Thymus (tissue), 11 donors: ENCODE measurements around the gene KLHDC2. TPM values are rescaled to one million over a fixed set of nuclear protein-coding genes. Genes with fewer than 3 reads are reported as not detected.
"Not testable (repeated sequence)": the region's sequence is repeated elsewhere in the genome, so short reads cannot be mapped to it uniquely, and the experiment has no call there.

ENCODE experiments used
- DNase-seq, 9 donors: peaks; one replicate each; pipeline ENCODE4 v3.0.0-alpha.2; 2013; ENCODE audit warnings: low spot score in 9 of 9, low read depth in 6 of 9, missing footprints in 1 of 9
- H3K27ac ChIP-seq, 2 donors: one replicate each; pipeline ENCODE4 v1.5.1; 2013; ENCODE audit warnings: control low read depth in 1 of 2, low read depth in 1 of 2, low read length in 1 of 2, mild to moderate bottlenecking in 1 of 2, moderate library complexity in 1 of 2
- H3K27me3 ChIP-seq, 2 donors: one replicate each; pipeline ENCODE4 v1.5.1; 2013; ENCODE audit warnings: low read length in 1 of 2; ENCODE audit not compliant: control insufficient read depth in 2 of 2, insufficient read depth in 1 of 2
- H3K36me3 ChIP-seq, 2 donors: one replicate each; pipeline ENCODE4 v1.5.1; 2013; ENCODE audit warnings: low read length in 1 of 2, mild to moderate bottlenecking in 1 of 2, moderate library complexity in 1 of 2; ENCODE audit not compliant: control insufficient read depth in 2 of 2, insufficient read depth in 2 of 2
- H3K4me1 ChIP-seq, 2 donors: one replicate each; pipeline ENCODE4 v1.5.1; 2013; ENCODE audit warnings: low read length in 2 of 2; ENCODE audit not compliant: control insufficient read depth in 2 of 2, insufficient read depth in 2 of 2
- H3K4me3 ChIP-seq, 2 donors: one replicate each; pipeline ENCODE4 v1.5.1; 2013; ENCODE audit warnings: low read length in 2 of 2, control low read depth in 1 of 2, mild to moderate bottlenecking in 1 of 2
- H3K9me3 ChIP-seq, 2 donors: one replicate each; pipeline ENCODE4 v1.5.1; 2013; ENCODE audit warnings: low read length in 1 of 2, mild to moderate bottlenecking in 1 of 2; ENCODE audit not compliant: control insufficient read depth in 2 of 2, insufficient read depth in 1 of 2
- WGBS: extraction: QIAGEN DNeasy Blood & Tissue Kit; methylation state at CpG from one replicate; pipeline ENCODE4 v1.1.7; 2013; 5-methylcytosine and 5-hydroxymethylcytosine counted together
- polyA plus RNA-seq: library from polyadenylated mRNA; stranded (reverse); fragments of 200-250 nt; gene quantifications from one replicate; pipeline ENCODE4 v1.2.3, GENCODE V29; 2013
- total RNA-seq: library from RNA; stranded (reverse); fragments of 120-200 nt; gene quantifications from one replicate; pipeline ENCODE4 v1.2.4, GENCODE V29; 2013
- donor health status: healthy.

KLHDC2 gene
- total and polyA plus RNA-seq, 2 donors: 69.4 to 83.3 TPM

- Histone ChIP-seq H3K4me3 (no peak overlapping the region), H3K27me3 (no peaks in the 10 kb centered on the region), H3K9me3 (no peaks in the 10 kb centered on the region), H3K27ac (no peak overlapping the region), H3K4me1 (peaks cover 13 to 20% of the 10 kb centered on the region in 2 donors), H3K36me3 (peaks cover 5 to 22% of the 10 kb centered on the region in 2 donors)
- WGBS: 94% methylated on average over 4 of the region's 4 CpGs
- no peak for DNase-seq
Observed at GRCh38 chr14:49770212-49770817, 2.4 kb downstream of the KLHDC2 start.

DNA sequence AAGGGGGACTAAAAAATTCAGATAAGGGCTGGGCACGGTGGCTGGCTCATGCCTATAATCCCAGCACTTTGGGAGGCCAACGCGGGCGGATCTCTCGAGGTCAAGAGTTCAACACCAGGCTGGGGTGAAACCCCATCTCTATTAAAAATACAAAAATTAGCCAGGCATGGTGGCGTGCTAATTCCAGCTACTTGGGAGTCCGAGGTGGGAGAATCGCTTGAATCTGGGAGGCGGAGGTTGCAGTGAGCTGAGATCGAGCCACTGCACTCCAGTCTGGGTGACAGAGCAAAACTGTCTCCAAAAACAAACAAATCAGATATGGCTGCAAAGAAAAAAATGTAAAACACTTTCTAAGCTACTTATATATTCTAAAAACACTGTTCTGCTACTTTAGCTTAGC lies 3.7 kb downstream of the KLHDC2 start:
- H3K4me3 ChIP-seq, DNase-seq, H3K9me3 ChIP-seq, H3K27ac ChIP-seq, H3K27me3 ChIP-seq: not testable (repeated sequence)
- Histone ChIP-seq H3K4me1 (peaks cover 13 to 19% of the 10 kb centered on the region in 2 donors), H3K36me3 (peaks cover 10 to 29% of the 10 kb centered on the region in 2 donors)
- 98% methylated on average over 10 of the region's 10 CpGs for WGBS

GRCh38 chr14:49774106-49774505 lies 6.2 kb downstream of the KLHDC2 start:
- H3K4me3 ChIP-seq: no peak overlapping the region
- DNase-seq: no peak
- H3K36me3 ChIP-seq: peaks cover 10 to 51% of the 10 kb centered on the region in 2 donors
- no peaks in the 10 kb centered on the region for H3K27me3 ChIP-seq
- no peak overlapping the region for H3K27ac ChIP-seq
- H3K4me1 ChIP-seq: peaks cover 11 to 13% of the 10 kb centered on the region in 2 donors
- no peaks in the 10 kb centered on the region for H3K9me3 ChIP-seq
- 100% methylated on average over 1 of the region's 1 CpG for WGBS

DNA sequence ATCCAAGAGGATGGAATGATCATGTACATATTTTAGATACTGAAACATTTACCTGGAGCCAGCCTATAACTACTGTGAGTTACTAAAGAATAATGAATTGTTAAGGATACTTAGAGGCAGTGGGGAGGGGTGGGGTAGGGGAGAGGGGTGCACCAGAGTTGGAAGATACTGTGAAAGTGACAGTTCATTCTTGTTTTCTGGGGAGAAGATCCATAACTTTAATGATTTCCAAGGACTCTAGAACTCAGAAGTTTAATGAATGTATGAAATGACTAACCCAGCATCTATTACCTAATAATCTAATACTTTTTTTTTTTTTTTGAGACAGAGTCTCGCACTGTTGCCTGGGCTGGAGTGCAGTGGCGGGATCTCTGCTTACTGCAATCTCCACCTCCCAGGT lies 10.5 kb downstream of the KLHDC2 start:
- Histone ChIP-seq H3K4me3 (no peak overlapping the region), H3K4me1 (no peaks in the 10 kb centered on the region), H3K9me3 (no peaks in the 10 kb centered on the region), H3K27ac (no peak overlapping the region), H3K27me3 (no peaks in the 10 kb centered on the region), H3K36me3 (peaks cover 15 to 85% of the 10 kb centered on the region in 2 donors)
- no peak for DNase-seq
- WGBS: 97% methylated on average over 2 of the region's 2 CpGs

GRCh38 chr14:49781040-49781439 lies 13.1 kb downstream of the KLHDC2 start:
- DNase-seq, H3K9me3 ChIP-seq, H3K4me1 ChIP-seq, H3K27me3 ChIP-seq, H3K4me3 ChIP-seq, H3K27ac ChIP-seq: not testable (repeated sequence)
- peaks cover 14 to 86% of the 10 kb centered on the region in 2 donors for H3K36me3 ChIP-seq
- 97% methylated on average over 7 of the region's 7 CpGs for WGBS

DNA sequence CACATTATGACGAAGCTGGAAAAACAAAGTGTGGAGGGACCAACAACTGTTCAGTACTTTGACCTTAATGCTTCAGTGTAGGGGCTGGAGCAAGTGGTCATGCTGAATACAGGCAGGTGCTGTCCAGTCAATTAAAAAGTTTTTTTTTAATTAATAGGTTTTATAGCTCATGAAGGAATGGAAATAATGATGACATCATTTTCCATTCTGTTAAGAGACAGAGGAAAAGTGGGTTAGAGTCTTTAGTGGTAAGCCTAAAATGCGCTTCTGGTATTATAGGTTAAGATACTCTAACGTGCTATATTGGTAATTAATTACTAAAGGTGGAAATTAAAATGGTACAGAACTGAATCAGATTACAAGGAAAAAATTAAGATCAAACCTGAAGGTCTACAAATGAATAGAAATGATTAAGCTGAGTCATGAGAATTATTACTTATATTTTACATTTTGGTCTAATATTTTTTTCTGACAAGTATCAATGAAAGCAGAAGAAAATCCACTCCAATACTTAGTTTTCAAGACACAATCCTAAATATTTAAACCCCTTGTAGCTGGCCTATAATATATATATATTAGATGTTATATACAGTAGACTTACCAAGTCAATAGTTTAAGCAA lies 15.6 kb downstream of the KLHDC2 start:
- Histone ChIP-seq H3K4me3 (no peak overlapping the region), H3K4me1 (no peaks in the 10 kb centered on the region), H3K9me3 (no peaks in the 10 kb centered on the region), H3K36me3 (peaks cover 18 to 90% of the 10 kb centered on the region in 2 donors), H3K27me3 (no peaks in the 10 kb centered on the region), H3K27ac (no peak overlapping the region)
- DNase-seq: no peak
- whole genome bisulfite sequencing: 97% methylated on average over 3 of the region's 3 CpGs

- WGBS: 99% methylated on average over 2 of the region's 2 CpGs
- H3K27ac ChIP-seq: no peak overlapping the region
- DNase-seq: no peak
- H3K9me3 ChIP-seq: no peaks in the 10 kb centered on the region
- no peaks in the 10 kb centered on the region for H3K4me1 ChIP-seq
- H3K36me3 ChIP-seq: peaks cover 25 to 83% of the 10 kb centered on the region in 2 donors
- no peak overlapping the region for H3K4me3 ChIP-seq
- no peaks in the 10 kb centered on the region for H3K27me3 ChIP-seq
Observed at GRCh38 chr14:49786315-49786714, 18.4 kb downstream of the KLHDC2 start.

DNA sequence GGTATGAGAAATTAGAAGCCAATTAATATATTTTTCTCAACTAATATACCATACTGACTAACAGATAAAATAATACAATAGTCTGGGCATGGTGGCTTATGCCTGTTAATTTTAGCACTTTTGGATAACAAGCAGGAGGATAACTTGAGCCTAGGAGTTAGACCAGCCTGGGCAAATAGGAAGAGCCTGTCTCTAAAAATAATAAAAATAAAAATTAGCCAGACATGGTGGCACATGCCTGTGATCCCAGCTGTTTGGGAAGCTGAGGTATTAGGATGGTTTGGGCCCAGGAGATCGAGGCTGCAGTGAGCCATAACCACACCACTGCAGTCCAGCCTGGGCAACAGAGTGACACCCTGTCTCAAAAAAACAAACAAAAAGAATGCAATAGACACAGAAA lies 24.7 kb downstream of the KLHDC2 start:
- no peak for DNase-seq
- Histone ChIP-seq H3K27ac (no peak overlapping the region), H3K9me3 (no peaks in the 10 kb centered on the region), H3K4me3 (no peak overlapping the region), H3K27me3 (no peaks in the 10 kb centered on the region), H3K4me1 (no peaks in the 10 kb centered on the region), H3K36me3 (peaks cover 35 to 72% of the 10 kb centered on the region in 2 donors)
- WGBS: 0% methylated on average over 1 of the region's 1 CpG

GRCh38 chr14:49796025-49796424 lies 28.1 kb downstream of the KLHDC2 start:
- 97% methylated on average over 2 of the region's 2 CpGs for WGBS
- H3K36me3 ChIP-seq: peaks cover 42 to 69% of the 10 kb centered on the region in 2 donors

More at GRCh38 chr14:49796025-49796424, 28.1 kb downstream of the KLHDC2 start:
- no peaks in the 10 kb centered on the region for H3K27me3 ChIP-seq
- no peak overlapping the region for H3K4me3 ChIP-seq
- DNase-seq: no peak
- H3K9me3 ChIP-seq: no peaks in the 10 kb centered on the region
- H3K27ac ChIP-seq: no peak overlapping the region
- no peaks in the 10 kb centered on the region for H3K4me1 ChIP-seq
